ENCODE measurements around the gene EZR.

DNA sequence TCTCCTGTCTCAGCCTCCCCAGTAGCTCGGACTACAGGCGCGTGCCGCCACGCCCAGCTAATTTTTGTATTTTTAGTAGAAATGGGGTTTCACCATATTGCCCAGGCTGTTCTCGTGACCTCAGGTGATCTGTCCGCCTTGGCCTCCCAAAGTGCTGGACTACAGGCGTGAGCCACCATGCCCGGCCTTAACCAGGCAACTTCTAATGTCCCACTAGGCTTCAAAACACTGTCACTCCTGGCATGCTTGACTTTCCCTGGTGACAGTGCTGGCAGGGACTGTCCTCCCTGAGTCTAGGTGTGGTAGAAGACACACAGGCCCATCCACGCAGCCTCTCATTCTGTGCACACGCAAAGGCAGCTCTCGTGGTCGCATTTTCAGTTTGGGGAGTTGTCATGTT, 11.6 kb upstream of the EZR start:
- TF ChIP-seq CTCF (IDR thresholded peaks at IDR 0.05) = no peak
- no peak for TF ChIP-seq TCF7L2 (IDR thresholded peaks at IDR 0.05; ENCODE audit: low read depth, low read length)
- TF ChIP-seq SIN3A (IDR thresholded peaks at IDR 0.05; ENCODE audit: borderline replicate concordance, insufficient read depth, low read depth, low read length) = no peak
- TF ChIP-seq REST (IDR thresholded peaks at IDR 0.05; ENCODE audit: insufficient read depth in 1 of 2, low read depth in 2 of 2, low read length in 1 of 2) = no peak
- no peak for TF ChIP-seq POLR2AphosphoS5 (IDR thresholded peaks at IDR 0.05; ENCODE audit: low read depth, low read length)
